HepG2 (cell line): Measurements from ENCODE around the gene ASIC3. TPM values are rescaled to one million over a fixed set of nuclear protein-coding genes. Genes with fewer than 3 reads are reported as not detected.

Experiments
- ATF7 ChIP-seq, 2 experiments: fragments of 450-650 bp in 1 of 2; sonication (generic) in 1 of 2; formaldehyde crosslinking in 1 of 2; IDR thresholded peaks; 2 replicates each; pipeline versions ENCODE4 v1.4.0 to v1.6.1; 2016 to 2020; ENCODE audit warnings: antibody characterized with exemption in 1 of 2, mild to moderate bottlenecking in 1 of 2, missing genetic modification reagents in 1 of 2
- FLYWCH1 ChIP-seq: sonication (generic); formaldehyde crosslinking; IDR thresholded peaks from 2 replicates; pipeline ENCODE4 v1.8.1; 2023; ENCODE audit warnings: mild to moderate bottlenecking, missing genetic modification reagents
- GABPB1 ChIP-seq: IDR thresholded peaks from 2 replicates; pipeline ENCODE4 v1.6.1; 2016; ENCODE audit warnings: mild to moderate bottlenecking, missing genetic modification reagents, moderate library complexity, missing compliant biosample characterization
- HNF1B ChIP-seq: sonication (generic); formaldehyde crosslinking; IDR thresholded peaks from 2 replicates; pipeline ENCODE4 v1.5.1; 2020; ENCODE audit warnings: mild to moderate bottlenecking, moderate library complexity, missing genetic modification reagents
- ISL2 ChIP-seq: sonication (generic); formaldehyde crosslinking; IDR thresholded peaks from 2 replicates; pipeline ENCODE4 v1.5.0; 2020; ENCODE audit warnings: missing genetic modification reagents
- KLF11 ChIP-seq: IDR thresholded peaks from 2 replicates; pipeline ENCODE4 v1.6.1; 2016; ENCODE audit warnings: missing compliant biosample characterization
- NR2F1 ChIP-seq, 2 experiments: fragments of 450-650 bp in 1 of 2; formaldehyde crosslinking in 1 of 2; IDR thresholded peaks; 2 replicates each; pipeline versions ENCODE4 v1.5.0 to v1.6.1; 2016 to 2020; ENCODE audit warnings: mild to moderate bottlenecking in 1 of 2, missing compliant biosample characterization in 1 of 2, missing genetic modification reagents in 1 of 2, moderate library complexity in 1 of 2
- PAF1 ChIP-seq: IDR thresholded peaks from 2 replicates; pipeline ENCODE4 v1.6.1; 2016; ENCODE audit warnings: missing genetic modification reagents, missing compliant biosample characterization
- PTBP1 ChIP-seq: fragments of 200-400 bp; formaldehyde crosslinking; IDR thresholded peaks from 2 replicates; pipeline ENCODE4 v1.6.1; 2018; ENCODE audit warnings: low read length, low read depth; ENCODE audit not compliant: poor library complexity, severe bottlenecking
- RFXANK ChIP-seq: IDR thresholded peaks from 2 replicates; pipeline ENCODE4 v1.6.1; 2016
- SMARCE1 ChIP-seq: fragments of 450-650 bp; IDR thresholded peaks from 2 replicates; pipeline ENCODE4 v1.6.1; 2017; ENCODE audit warnings: borderline replicate concordance
- ZBTB20 ChIP-seq: sonication (generic); formaldehyde crosslinking; IDR thresholded peaks from 2 replicates; pipeline ENCODE4 v1.8.1; 2023; ENCODE audit warnings: missing genetic modification reagents, low read depth, mild to moderate bottlenecking, borderline replicate concordance
- ZBTB43 ChIP-seq: sonication (generic); formaldehyde crosslinking; conservative IDR thresholded peaks from 2 replicates; pipeline ENCODE4 v1.4.0; 2020; ENCODE audit warnings: missing genetic modification reagents
- ZHX1 ChIP-seq: sonication (generic); formaldehyde crosslinking; IDR thresholded peaks from 2 replicates; pipeline ENCODE4 v1.8.1; 2022; ENCODE audit warnings: low read depth, mild to moderate bottlenecking, missing genetic modification reagents
- ZNF280D ChIP-seq: sonication (generic); formaldehyde crosslinking; IDR thresholded peaks from 2 replicates; pipeline ENCODE4 v1.5.1; 2020; ENCODE audit warnings: mild to moderate bottlenecking, missing genetic modification reagents
- ZNF350 ChIP-seq: sonication (generic); formaldehyde crosslinking; IDR thresholded peaks from 2 replicates; pipeline ENCODE4 v1.4.0; 2020; ENCODE audit warnings: mild to moderate bottlenecking, low read depth, missing genetic modification reagents, borderline replicate concordance
- ZNF619 ChIP-seq: sonication (generic); formaldehyde crosslinking; IDR thresholded peaks from 2 replicates; pipeline ENCODE4 v1.4.0; 2020; ENCODE audit warnings: mild to moderate bottlenecking, missing genetic modification reagents
- ZNF839 ChIP-seq: sonication (generic); formaldehyde crosslinking; IDR thresholded peaks from 2 replicates; pipeline ENCODE4 v1.4.0; 2020; ENCODE audit warnings: missing genetic modification reagents, mild to moderate bottlenecking, borderline replicate concordance
- polyA plus RNA-seq, 8 experiments: library from polyadenylated mRNA; depleted of rRNA in 3 of 8; stranded (reverse) in 7 of 8; unstranded in 1 of 8; fragments of >200 nt; fragmentation: Illumina TruSeq in 4 of 8; extraction: Trizol in 4 of 8; gene quantifications; 2 replicates each; pipeline versions ENCODE4 v1.2.1 to v1.2.3, GENCODE V29; 2011 to 2016; ENCODE audit warnings: low read depth in 4 of 8, missing spikeins in 1 of 8, mixed read lengths in 1 of 8; ENCODE audit not compliant: insufficient read depth in 1 of 8
- total RNA-seq, 5 experiments: library from RNA; depleted of rRNA; stranded (reverse); fragments of >200 nt; fragmentation: Illumina TruSeq; extraction: Trizol; gene quantifications; 2 replicates each; pipeline ENCODE4 v1.2.3, GENCODE V29; 2016; ENCODE audit warnings: low read depth in 1 of 5

The ASIC3 gene
- total and polyA plus RNA-seq, 2 of the 13 experiments (the other 11 are each of a cell fraction or from before 2014, with no cell fraction given) = 0.51 TPM; not detected in 1

GRCh38 chr7:151083071-151083823 is 34.9 kb downstream of the ASIC3 start, which contains the start of gene TMUB1 (continued):
- TF ChIP-seq SMARCE1 (no peak), ZBTB43 (CRISPR knock-in tag) (no peak), ZNF619 (no peak), GABPB1 (CRISPR knock-in tag) (peak; percentile 93), PAF1 (no peak), ZNF839 (no peak), ZNF350 (CRISPR knock-in tag) (0 out of 2 replicates have a peak, but pooled peaks have one; percentile 22), PTBP1 (no peak), FLYWCH1 (no peak), ISL2 (CRISPR knock-in tag) (no peak), NR2F1 (CRISPR knock-in tag; IDR thresholded peaks at IDR 0.05) (no peak), ZBTB20 (CRISPR knock-in tag) (no peak), HNF1B (CRISPR knock-in tag) (peak; percentile 64; the same call in 1 of the 2 replicates), KLF11 (CRISPR knock-in tag) (no peak), RFXANK (CRISPR knock-in tag) (no peak), ZNF280D (CRISPR knock-in tag) (no peak), ATF7 (IDR thresholded peaks at IDR 0.05) (no peak), ATF7 (CRISPR knock-in tag; IDR thresholded peaks at IDR 0.05) (no peak), ZHX1 (CRISPR knock-in tag) (no peak)
